Myocyte (in vitro differentiated cells): ENCODE results near the gene LPO. TPM values are rescaled to one million over a fixed set of nuclear protein-coding genes. Genes with fewer than 3 reads are reported as not detected.

ENCODE experiments used
- DNase-seq: peaks from one replicate; pipeline ENCODE4 v3.0.0-alpha.2; 2012; ENCODE audit warnings: low read depth
- polyA plus RNA-seq: library from polyadenylated mRNA; unstranded; fragments of >200 nt; gene quantifications from one replicate; pipeline ENCODE4 v1.2.1, GENCODE V29; 2012; ENCODE audit warnings: missing spikeins
- total RNA-seq: library from RNA; depleted of rRNA; stranded (reverse); fragments of >200 nt; gene quantifications from 2 replicates; pipeline ENCODE4 v1.2.3, GENCODE V29; 2014

The LPO gene
- total RNA-seq: not detected in 2 replicates
- not detected for polyA plus RNA-seq

GRCh38 chr17:58238147-58238634, at the start of gene LPO:
TSS of gene LPO (plus strand) at chr17:58238584. CDS start at chr17:58242980, 4,396 bp downstream.
- DNase-seq: no peak

GRCh38 chr17:58189436-58190146, 48.8 kb upstream of the LPO start:
- peak; percentile 89 for DNase-seq

- no peak for DNase-seq
Observed at GRCh38 chr17:58191241-58191896, 47.0 kb upstream of the LPO start.

- no peak for DNase-seq
Observed at GRCh38 chr17:58192612-58193011, 45.8 kb upstream of the LPO start, which contains the start of gene EPX. TSS of gene EPX (plus strand) at chr17:58192726. CDS start at chr17:58192847, 121 bp downstream.

GRCh38 chr17:58193641-58194255, 44.6 kb upstream of the LPO start:
- DNase-seq: no peak

- no peak for DNase-seq
Observed at GRCh38 chr17:58195518-58196123, 42.8 kb upstream of the LPO start.

- DNase-seq: no peak
Observed at GRCh38 chr17:58196610-58197009, 41.8 kb upstream of the LPO start.

- peak; percentile 51 for DNase-seq
Observed at GRCh38 chr17:58200024-58200633, 38.3 kb upstream of the LPO start.

GRCh38 chr17:58202859-58203258, 35.5 kb upstream of the LPO start:
- no peak for DNase-seq

GRCh38 chr17:58204796-58205195, 33.6 kb upstream of the LPO start:
- no peak for DNase-seq

GRCh38 chr17:58205936-58206335, 32.4 kb upstream of the LPO start:
- DNase-seq: no peak

- DNase-seq: no peak
Observed at GRCh38 chr17:58207451-58207850, 30.9 kb upstream of the LPO start.

- no peak for DNase-seq
Observed at GRCh38 chr17:58208344-58208743, 30.0 kb upstream of the LPO start.

- DNase-seq: no peak
Observed at GRCh38 chr17:58210922-58211321, 27.5 kb upstream of the LPO start.

GRCh38 chr17:58215685-58216084, 22.7 kb upstream of the LPO start:
- DNase-seq: no peak

GRCh38 chr17:58217766-58218165, 20.6 kb upstream of the LPO start:
- DNase-seq: no peak

- peak; percentile 94 for DNase-seq
Observed at GRCh38 chr17:58219007-58219788, 19.2 kb upstream of the LPO start, which contains the start of gene MKS1. TSS of gene MKS1 (minus strand) at chr17:58219255. CDS start at chr17:58219230, 25 bp downstream.

GRCh38 chr17:58219789-58220183, 18.6 kb upstream of the LPO start:
- no peak for DNase-seq

- peak; percentile 28 for DNase-seq
Observed at GRCh38 chr17:58224315-58224714, 14.1 kb upstream of the LPO start.

GRCh38 chr17:58227733-58228132, 10.7 kb upstream of the LPO start:
- no peak for DNase-seq
